OCI-LY1 (cell line): Measurements from ENCODE around the gene PAFAH2.

Experiments used
- EZH2 ChIP-seq: fragments of 200-600 bp; sonication (generic), shearing (Covaris generic); IDR thresholded peaks from 2 replicates; pipeline ENCODE4 v1.8.0; 2017; ENCODE audit warnings: borderline replicate concordance, mixed run types, mild to moderate bottlenecking, antibody characterized with exemption, low read length, moderate library complexity, mixed read lengths
- TF ChIP-seq, protein P1 (sequence below): fragments of 200-600 bp; sonication (generic), shearing (Covaris generic); IDR thresholded peaks from 2 replicates; pipeline ENCODE4 v1.5.1; 2017; ENCODE audit warnings: mild to moderate bottlenecking, antibody characterized with exemption, low read length, moderate library complexity, mixed read lengths

DNA sequence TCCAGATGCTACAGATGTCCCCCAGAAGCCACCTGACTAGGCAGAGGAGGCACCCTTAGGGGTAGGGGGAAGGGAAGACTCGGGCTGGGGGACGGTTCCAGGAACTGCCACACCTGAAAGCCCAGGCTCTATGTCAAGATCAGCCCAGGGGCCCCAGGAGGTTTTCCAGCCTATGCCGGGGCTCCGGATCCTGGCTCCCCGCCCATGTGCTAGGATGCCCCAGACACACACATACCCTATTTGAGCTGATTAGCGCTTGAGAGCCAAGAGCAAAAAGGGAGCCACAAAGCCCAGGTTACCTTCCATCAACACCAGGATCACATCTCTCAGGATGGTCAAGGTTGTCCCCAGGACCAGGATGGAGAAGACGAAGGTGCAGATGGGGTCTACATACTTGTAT, 43.5 kb upstream of the PAFAH2 start:
- TF ChIP-seq, protein P1, sequence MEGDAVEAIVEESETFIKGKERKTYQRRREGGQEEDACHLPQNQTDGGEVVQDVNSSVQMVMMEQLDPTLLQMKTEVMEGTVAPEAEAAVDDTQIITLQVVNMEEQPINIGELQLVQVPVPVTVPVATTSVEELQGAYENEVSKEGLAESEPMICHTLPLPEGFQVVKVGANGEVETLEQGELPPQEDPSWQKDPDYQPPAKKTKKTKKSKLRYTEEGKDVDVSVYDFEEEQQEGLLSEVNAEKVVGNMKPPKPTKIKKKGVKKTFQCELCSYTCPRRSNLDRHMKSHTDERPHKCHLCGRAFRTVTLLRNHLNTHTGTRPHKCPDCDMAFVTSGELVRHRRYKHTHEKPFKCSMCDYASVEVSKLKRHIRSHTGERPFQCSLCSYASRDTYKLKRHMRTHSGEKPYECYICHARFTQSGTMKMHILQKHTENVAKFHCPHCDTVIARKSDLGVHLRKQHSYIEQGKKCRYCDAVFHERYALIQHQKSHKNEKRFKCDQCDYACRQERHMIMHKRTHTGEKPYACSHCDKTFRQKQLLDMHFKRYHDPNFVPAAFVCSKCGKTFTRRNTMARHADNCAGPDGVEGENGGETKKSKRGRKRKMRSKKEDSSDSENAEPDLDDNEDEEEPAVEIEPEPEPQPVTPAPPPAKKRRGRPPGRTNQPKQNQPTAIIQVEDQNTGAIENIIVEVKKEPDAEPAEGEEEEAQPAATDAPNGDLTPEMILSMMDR, result no peak
- no peak for TF ChIP-seq EZH2
